Esophagus squamous epithelium (tissue), 4 donors: ENCODE data around the gene NFE2L1.

ENCODE experiments used
- CTCF ChIP-seq, 6 experiments: fragments of 450-650 bp in 4 of 6; fragments of 200-600 bp in 2 of 6; sonication (generic) in 2 of 6; IDR thresholded peaks; one replicate each; pipeline ENCODE4 v1.5.1; 2016 to 2019; ENCODE audit warnings: antibody characterized with exemption in 6 of 6, mild to moderate bottlenecking in 4 of 6, moderate library complexity in 4 of 6
- POLR2A ChIP-seq, 4 donors: fragments of 450-650 bp; IDR thresholded peaks; one replicate each; pipeline ENCODE4 v1.6.1; 2017; ENCODE audit warnings: antibody characterized with exemption in 4 of 4, mild to moderate bottlenecking in 4 of 4, moderate library complexity in 3 of 4

- TF ChIP-seq CTCF (IDR thresholded peaks at IDR 0.05) (peak in 5 of 6 experiments; percentile 5 to 53 (median 23)), POLR2A (IDR thresholded peaks at IDR 0.05) (peak in 1 of 4 donors; percentile 8)
Measured at GRCh38 chr17:48023400-48024148, 24.6 kb upstream of the NFE2L1 start.
